Mammary epithelial cell (primary cell): ENCODE data around the gene FMO2.

Experiments used
- CTCF ChIP-seq, 2 donors: IDR thresholded peaks in 1 of 2; conservative IDR thresholded peaks in 1 of 2; 2 replicates each; pipeline ENCODE4 v1.5.1; 2011 to 2012; ENCODE audit warnings: inconsistent platforms in 2 of 2, low read length in 2 of 2, mild to moderate bottlenecking in 2 of 2, control low read depth in 1 of 2, low read depth in 1 of 2; ENCODE audit not compliant: insufficient read depth in 1 of 2; ENCODE audit errors: extremely low read depth in 1 of 2
- EZH2 ChIP-seq: IDR thresholded peaks from 2 replicates; pipeline ENCODE4 v1.6.1; 2012; ENCODE audit warnings: low read length, inconsistent platforms, borderline replicate concordance

- TF ChIP-seq CTCF (conservative IDR thresholded peaks at IDR 0.05 in 1 of 2, IDR thresholded peaks at IDR 0.05 in 1 of 2; ENCODE audit: extremely low read depth in 1 of 2, insufficient read depth in 1 of 2, low read depth in 1 of 2, low read length in 2 of 2) (no peak), EZH2 (no peak)
These were observed 7.8 kb upstream of the FMO2 start for GRCh38 chr1:171177261-171177660.
